HCT116 (cell line): ENCODE results near the gene SCN8A. TPM values are rescaled to one million over a fixed set of nuclear protein-coding genes. Genes with fewer than 3 reads are reported as not detected.

ENCODE experiments used
- ATAC-seq: fragments of 200-7000 bp; cut with Tn5 transposase; 2 replicates; pipeline ENCODE4 v1.9.1; 2020; ENCODE audit warnings: mild to moderate bottlenecking, moderate library complexity
- BruUV-seq: library from RNA; stranded (reverse); fragments of 400-500 nt; replicated peaks from 2 replicates; lab custom pipeline; 2021; lab: Mats Ljungman, UMichigan
- CTCF ChIA-PET: fragments of 300-600 bp; sonication (Branson Sonifier 250); formaldehyde crosslinking; loops from one replicate; lab custom pipeline; 2021; ENCODE audit warnings: antibody characterized with exemption; lab: Charles Lee
- POLR2A ChIA-PET: fragments of 300-600, 350-600 bp; sonication (Branson Sonifier 250); formaldehyde crosslinking; loops from one replicate; lab custom pipeline; 2021; ENCODE audit warnings: antibody characterized with exemption; lab: Charles Lee
- RAD21 ChIA-PET, 2 experiments: fragments of 300-600 bp; sonication (Branson Sonifier 250); formaldehyde crosslinking; loops; one replicate each; lab custom pipeline; 2023; ENCODE audit warnings: low total read pairs in 2 of 2; ENCODE audit not compliant: uncharacterized antibody in 2 of 2, unreplicated experiment in 2 of 2, low non-redundant PET in 1 of 2; lab: Charles Lee
- DNase-seq: peaks from one replicate; pipeline ENCODE4 v3.0.0-alpha.2; 2010; ENCODE audit warnings: low read depth, low spot score
- H2AFZ ChIP-seq: fragments of 200-600 bp; shearing (Covaris generic), sonication (generic); 2 replicates; pipeline ENCODE4 v1.6.1; 2017; ENCODE audit warnings: low read depth, mixed run types, mixed read lengths, antibody characterized with exemption, low read length; ENCODE audit not compliant: poor library complexity, severe bottlenecking
- H3K27ac ChIP-seq: 2 replicates; pipeline ENCODE4 v1.5.1; 2012; ENCODE audit warnings: low read depth, low read length
- H3K27me3 ChIP-seq: fragments of 200-600 bp; sonication (generic); 2 replicates; pipeline ENCODE4 v1.6.1; 2016; ENCODE audit warnings: mixed run types, low read length, mixed read lengths; ENCODE audit not compliant: insufficient read depth
- H3K36me3 ChIP-seq, 2 experiments: fragments of 200-500 bp in 1 of 2; fragments of 200-600 bp in 1 of 2; sonication (Bioruptor generic) in 1 of 2; sonication (generic) in 1 of 2; 2 replicates each; pipeline versions ENCODE4 v1.5.1 to v1.6.1; 2014 to 2016; ENCODE audit warnings: low read length in 2 of 2, inconsistent platforms in 1 of 2, mixed read lengths in 1 of 2, mixed run types in 1 of 2; ENCODE audit not compliant: insufficient read depth in 2 of 2, control insufficient read depth in 1 of 2
- H3K4me1 ChIP-seq, 2 experiments: fragments of 200-600 bp in 1 of 2; sonication (generic) in 1 of 2; 2 replicates each; pipeline versions ENCODE4 v1.5.1 to v1.6.1; 2012 to 2017; ENCODE audit warnings: low read length in 2 of 2, inconsistent platforms in 1 of 2, mild to moderate bottlenecking in 1 of 2, mixed read lengths in 1 of 2, mixed run types in 1 of 2, moderate library complexity in 1 of 2; ENCODE audit not compliant: insufficient read depth in 2 of 2, control insufficient read depth in 1 of 2
- H3K4me2 ChIP-seq: fragments of 200-600 bp; sonication (generic); 2 replicates; pipeline ENCODE4 v1.6.1; 2017; ENCODE audit warnings: mixed run types, low read length, mixed read lengths
- H3K4me3 ChIP-seq, 2 experiments: fragments of 200-600 bp in 1 of 2; sonication (generic) in 1 of 2; replicated peaks in 1 of 2; 2 replicates each; pipeline ENCODE4 v1.5.1; 2011 to 2016; ENCODE audit warnings: low read length in 2 of 2, control low read depth in 1 of 2, low read depth in 1 of 2, mild to moderate bottlenecking in 1 of 2, mixed read lengths in 1 of 2, mixed run types in 1 of 2
- H3K79me2 ChIP-seq: fragments of 200-600 bp; sonication (generic); 2 replicates; pipeline ENCODE4 v1.6.1; 2017; ENCODE audit warnings: mild to moderate bottlenecking, mixed run types, low read length, moderate library complexity, mixed read lengths; ENCODE audit not compliant: insufficient read depth
- H3K9ac ChIP-seq: fragments of 200-600 bp; sonication (generic); 2 replicates; pipeline ENCODE4 v1.6.1; 2016; ENCODE audit warnings: low read length, mixed read lengths
- H3K9me2 ChIP-seq: fragments of 200-600 bp; sonication (generic), shearing (Covaris generic); 2 replicates; pipeline ENCODE4 v1.6.1; 2017; ENCODE audit warnings: mixed run types, mild to moderate bottlenecking, moderate library complexity; ENCODE audit not compliant: insufficient read depth
- H3K9me3 ChIP-seq, 2 experiments: fragments of 200-500 bp in 1 of 2; fragments of 200-600 bp in 1 of 2; sonication (Bioruptor generic) in 1 of 2; sonication (generic) in 1 of 2; 2 replicates each; pipeline ENCODE4 v1.6.1; 2014 to 2017; ENCODE audit warnings: low read length in 2 of 2, mixed read lengths in 2 of 2, inconsistent platforms in 1 of 2, low read depth in 1 of 2, mild to moderate bottlenecking in 1 of 2, mixed run types in 1 of 2, moderate library complexity in 1 of 2; ENCODE audit not compliant: control insufficient read depth in 1 of 2, insufficient read depth in 1 of 2
- H4K20me1 ChIP-seq: fragments of 200-600 bp; sonication (generic), shearing (Covaris generic); 2 replicates; pipeline ENCODE4 v1.6.1; 2017; ENCODE audit warnings: mixed run types, mild to moderate bottlenecking, moderate library complexity; ENCODE audit not compliant: insufficient read depth
- CEBPB ChIP-seq: IDR thresholded peaks from 2 replicates; pipeline ENCODE4 v1.6.1; 2012; ENCODE audit warnings: low read depth
- EZH2 ChIP-seq: fragments of 200-600 bp; sonication (generic); IDR thresholded peaks from 2 replicates; pipeline ENCODE4 v1.6.1; 2017; ENCODE audit warnings: antibody characterized with exemption, mixed run types
- FOSL1 ChIP-seq: IDR thresholded peaks from 2 replicates; pipeline ENCODE4 v1.6.1; 2012; ENCODE audit warnings: low read depth
- SIN3A ChIP-seq: IDR thresholded peaks from 2 replicates; pipeline ENCODE4 v1.6.1; 2012; ENCODE audit warnings: low read depth
- YY1 ChIP-seq: IDR thresholded peaks from 2 replicates; pipeline ENCODE4 v1.6.1; 2011; ENCODE audit warnings: low read length, low read depth, moderate library complexity, mild to moderate bottlenecking; ENCODE audit not compliant: insufficient replicate concordance; ENCODE audit errors: extremely low read depth
- ZFX ChIP-seq: fragments of 450-650 bp; IDR thresholded peaks from 2 replicates; pipeline ENCODE4 v1.6.1; 2017
- ZNF274 ChIP-seq: fragments of 200-500 bp; sonication (Bioruptor generic); IDR thresholded peaks from 2 replicates; pipeline ENCODE4 v1.6.1; 2014; ENCODE audit warnings: mild to moderate bottlenecking, low read depth, low read length, inconsistent platforms
- intact Hi-C: fragments of 100-400 bp; cut with micrococcal nuclease; formaldehyde crosslinking; loops from 2 replicates; pipeline ENCODE4 v1.10.0; 2022
- total RNA-seq: library from RNA; stranded (reverse); gene quantifications from one replicate; pipeline ENCODE4 v1.2.1, GENCODE V29; 2021; ENCODE audit not compliant: unreplicated experiment

The SCN8A gene
- total RNA-seq, 1 experiment from 2014 or later: 7.1 TPM

- Histone ChIP-seq H4K20me1 (no peaks in the 10 kb centered on the region), H3K9ac (no peak overlapping the region), H3K4me1 (no peaks in the 10 kb centered on the region), H3K79me2 (no peaks in the 10 kb centered on the region), H3K27ac (no peak overlapping the region), H3K4me3 (no peak overlapping the region), H3K9me3 (no peaks in the 10 kb centered on the region), H2AFZ (no peak overlapping the region), H3K4me2 (no peak overlapping the region), H3K27me3 (no peaks in the 10 kb centered on the region), H3K9me2 (no peaks in the 10 kb centered on the region), H3K36me3 (no peaks in the 10 kb centered on the region)
- no peak for TF ChIP-seq ZFX
- no peak for TF ChIP-seq FOSL1
- no peak for TF ChIP-seq EZH2
- no peak for TF ChIP-seq ZNF274
- TF ChIP-seq CEBPB: no peak
- TF ChIP-seq YY1: no peak
- TF ChIP-seq SIN3A: no peak
- ChIA-PET RAD21 (no interaction called here), CTCF (interaction anchor here (0.8 to 1.2 kb wide), 1 partner anchor 14 kb away, joined by 3 read pairs; no protein-coding TSS in a partner anchor), POLR2A (no interaction called here)
- intact Hi-C loops: no loop called here
- no TSS peak for BruUV-seq
- ATAC-seq (no peak), DNase-seq (no peak)
Observed at GRCh38 chr12:51860986-51861385, 270.0 kb downstream of the SCN8A start.

Other genes with a start within 250 kb of the SCN8A start
- gene CELA1, start 244.6 kb upstream of the SCN8A start, total RNA-seq: not detected
- 16.4 TPM for gene GALNT6, start 199.8 kb upstream of the SCN8A start, total RNA-seq
- gene SLC4A8, start 166.4 kb upstream of the SCN8A start, total RNA-seq: 1.4 TPM